ENCODE measurements around the gene RPAP2.

Gene RPAP2

GRCh38 chr1:92445865-92446264 is 147.0 kb downstream of the RPAP2 start:
- H4K91ac ChIP-seq (ENCODE audit: low read depth, low read length, poor library complexity): no peak overlapping the region
- H2AK5ac ChIP-seq (ENCODE audit: low read depth, low read length): no peak overlapping the region
- no peak overlapping the region for H3K4ac ChIP-seq (ENCODE audit: low read length)
- H2BK120ac ChIP-seq (ENCODE audit: low read depth, low read length): no peak overlapping the region
- H3K9ac ChIP-seq (ENCODE audit: low read depth, low read length, poor library complexity): no peak overlapping the region
- no peak overlapping the region for H3K4me3 ChIP-seq (ENCODE audit: low read length in 2 of 2)
- H3K27ac ChIP-seq (replicated peaks; ENCODE audit: low read length): no peak overlapping the region
- WGBS, 2 donors (ENCODE audit: extremely low coverage in 2 of 2, insufficient read length in 2 of 2, insufficient replicate concordance in 1 of 2): no CpG with 5 or more reads among the region's 2 CpGs
- no peak overlapping the region for H3K23ac ChIP-seq (ENCODE audit: low read depth, low read length, poor library complexity)
- no peak overlapping the region for H3K4me2 ChIP-seq (ENCODE audit: insufficient read depth, low read length, poor library complexity, severe bottlenecking)
- no peak overlapping the region for H2BK15ac ChIP-seq (ENCODE audit: low read length)
- no peak overlapping the region for H2BK5ac ChIP-seq (ENCODE audit: low read length)
- H3K4me1 ChIP-seq (ENCODE audit: control insufficient read depth in 2 of 2, insufficient read depth in 1 of 2, low read depth in 1 of 2, low read length in 2 of 2): peaks cover 4% of the 10 kb centered on the region in 2 donors
- H3K27me3 ChIP-seq (ENCODE audit: control insufficient read depth in 3 of 3, insufficient read depth in 3 of 3, low read depth in 1 of 3, low read length in 3 of 3): no peaks in the 10 kb centered on the region
- no peak overlapping the region for H2AFZ ChIP-seq (ENCODE audit: low read length)
- no peaks in the 10 kb centered on the region for H3K79me1 ChIP-seq (ENCODE audit: low read depth, low read length)
- H3K18ac ChIP-seq (ENCODE audit: low read length): no peak overlapping the region
- H2BK12ac ChIP-seq (ENCODE audit: low read length): no peak overlapping the region
- no peaks in the 10 kb centered on the region for H3K36me3 ChIP-seq (replicated peaks in 1 of 2; ENCODE audit: control insufficient read depth in 2 of 2, insufficient read depth in 2 of 2, low read length in 2 of 2)
- no peak overlapping the region for H3K14ac ChIP-seq (ENCODE audit: low read length)
- no peak for DNase-seq (ENCODE audit: low spot score)
- no peaks in the 10 kb centered on the region for H3K9me3 ChIP-seq (replicated peaks in 1 of 2; ENCODE audit: control insufficient read depth in 2 of 2, insufficient read depth in 1 of 2, low read depth in 1 of 2, low read length in 2 of 2)
- H4K8ac ChIP-seq (ENCODE audit: low read depth, low read length): no peak overlapping the region

- Histone ChIP-seq H2AFZ (ENCODE audit: low read length) (no peak overlapping the region), H3K4me1 (ENCODE audit: control insufficient read depth in 2 of 2, insufficient read depth in 1 of 2, low read depth in 1 of 2, low read length in 2 of 2) (peaks cover 4% of the 10 kb centered on the region in 2 donors), H3K27ac (replicated peaks; ENCODE audit: low read length) (no peak overlapping the region), H3K79me1 (ENCODE audit: low read depth, low read length) (no peaks in the 10 kb centered on the region), H4K8ac (ENCODE audit: low read depth, low read length) (no peak overlapping the region), H2BK5ac (ENCODE audit: low read length) (no peak overlapping the region), H2AK5ac (ENCODE audit: low read depth, low read length) (no peak overlapping the region), H3K9ac (ENCODE audit: low read depth, low read length, poor library complexity) (no peak overlapping the region), H3K4me2 (ENCODE audit: insufficient read depth, low read length, poor library complexity, severe bottlenecking) (no peak overlapping the region), H3K9me3 (replicated peaks in 1 of 2; ENCODE audit: control insufficient read depth in 2 of 2, insufficient read depth in 1 of 2, low read depth in 1 of 2, low read length in 2 of 2) (no peaks in the 10 kb centered on the region), H3K27me3 (ENCODE audit: control insufficient read depth in 3 of 3, insufficient read depth in 3 of 3, low read depth in 1 of 3, low read length in 3 of 3) (no peaks in the 10 kb centered on the region), H2BK120ac (ENCODE audit: low read depth, low read length) (no peak overlapping the region), H2BK12ac (ENCODE audit: low read length) (no peak overlapping the region), H3K14ac (ENCODE audit: low read length) (no peak overlapping the region), H4K91ac (ENCODE audit: low read depth, low read length, poor library complexity) (no peak overlapping the region), H3K23ac (ENCODE audit: low read depth, low read length, poor library complexity) (no peak overlapping the region), H3K18ac (ENCODE audit: low read length) (no peak overlapping the region), H3K36me3 (replicated peaks in 1 of 2; ENCODE audit: control insufficient read depth in 2 of 2, insufficient read depth in 2 of 2, low read length in 2 of 2) (no peaks in the 10 kb centered on the region), H3K4ac (ENCODE audit: low read length) (no peak overlapping the region), H3K4me3 (ENCODE audit: low read length in 2 of 2) (no peak overlapping the region), H2BK15ac (ENCODE audit: low read length) (no peak overlapping the region)
- no CpG with 5 or more reads among the region's 2 CpGs for WGBS, 2 donors (ENCODE audit: extremely low coverage in 2 of 2, insufficient read length in 2 of 2, insufficient replicate concordance in 1 of 2)
- no peak for DNase-seq (ENCODE audit: low spot score)
These were observed 147.7 kb downstream of the RPAP2 start for GRCh38 chr1:92446546-92446945.

GRCh38 chr1:92447033-92447681 is 148.3 kb downstream of the RPAP2 start:
- H2AFZ ChIP-seq (ENCODE audit: low read length): no peak overlapping the region
- H2BK5ac ChIP-seq (ENCODE audit: low read length): no peak overlapping the region
- no peak overlapping the region for H4K8ac ChIP-seq (ENCODE audit: low read depth, low read length)
- no peak overlapping the region for H4K91ac ChIP-seq (ENCODE audit: low read depth, low read length, poor library complexity)
- peaks cover 3 to 4% of the 10 kb centered on the region in 2 donors for H3K4me1 ChIP-seq (ENCODE audit: control insufficient read depth in 2 of 2, insufficient read depth in 1 of 2, low read depth in 1 of 2, low read length in 2 of 2)
- no peak for DNase-seq (ENCODE audit: low spot score)
- no peak overlapping the region for H3K9ac ChIP-seq (ENCODE audit: low read depth, low read length, poor library complexity)
- no CpG with 5 or more reads among the region's 3 CpGs for WGBS, 2 donors (ENCODE audit: extremely low coverage in 2 of 2, insufficient read length in 2 of 2, insufficient replicate concordance in 1 of 2)
- no peaks in the 10 kb centered on the region for H3K9me3 ChIP-seq (replicated peaks in 1 of 2; ENCODE audit: control insufficient read depth in 2 of 2, insufficient read depth in 1 of 2, low read depth in 1 of 2, low read length in 2 of 2)
- H2BK15ac ChIP-seq (ENCODE audit: low read length): no peak overlapping the region
- H2BK120ac ChIP-seq (ENCODE audit: low read depth, low read length): no peak overlapping the region
- H3K23ac ChIP-seq (ENCODE audit: low read depth, low read length, poor library complexity): no peak overlapping the region
- no peak overlapping the region for H2AK5ac ChIP-seq (ENCODE audit: low read depth, low read length)
- no peak overlapping the region for H3K4me3 ChIP-seq (ENCODE audit: low read length in 2 of 2)
- H3K36me3 ChIP-seq (replicated peaks in 1 of 2; ENCODE audit: control insufficient read depth in 2 of 2, insufficient read depth in 2 of 2, low read length in 2 of 2): no peaks in the 10 kb centered on the region
- no peak overlapping the region for H2BK12ac ChIP-seq (ENCODE audit: low read length)
- no peak overlapping the region for H3K4me2 ChIP-seq (ENCODE audit: insufficient read depth, low read length, poor library complexity, severe bottlenecking)
- no peak overlapping the region for H3K27ac ChIP-seq (replicated peaks; ENCODE audit: low read length)
- H3K27me3 ChIP-seq (ENCODE audit: control insufficient read depth in 3 of 3, insufficient read depth in 3 of 3, low read depth in 1 of 3, low read length in 3 of 3): no peaks in the 10 kb centered on the region
- no peak overlapping the region for H3K14ac ChIP-seq (ENCODE audit: low read length)
- H3K18ac ChIP-seq (ENCODE audit: low read length): no peak overlapping the region
- no peaks in the 10 kb centered on the region for H3K79me1 ChIP-seq (ENCODE audit: low read depth, low read length)
- no peak overlapping the region for H3K4ac ChIP-seq (ENCODE audit: low read length)

- H3K79me1 ChIP-seq (ENCODE audit: low read depth, low read length): no peaks in the 10 kb centered on the region
- H3K14ac ChIP-seq (ENCODE audit: low read length): no peak overlapping the region
- no CpG with 5 or more reads among the region's 2 CpGs for WGBS, 2 donors (ENCODE audit: extremely low coverage in 2 of 2, insufficient read length in 2 of 2, insufficient replicate concordance in 1 of 2)
- no peaks in the 10 kb centered on the region for H3K36me3 ChIP-seq (replicated peaks in 1 of 2; ENCODE audit: control insufficient read depth in 2 of 2, insufficient read depth in 2 of 2, low read length in 2 of 2)
- H4K8ac ChIP-seq (ENCODE audit: low read depth, low read length): no peak overlapping the region
- H3K18ac ChIP-seq (ENCODE audit: low read length): no peak overlapping the region
- H2BK15ac ChIP-seq (ENCODE audit: low read length): no peak overlapping the region
- H2BK12ac ChIP-seq (ENCODE audit: low read length): no peak overlapping the region
- H3K27me3 ChIP-seq (ENCODE audit: control insufficient read depth in 3 of 3, insufficient read depth in 3 of 3, low read depth in 1 of 3, low read length in 3 of 3): no peaks in the 10 kb centered on the region
- DNase-seq (ENCODE audit: low spot score): no peak
- H3K9ac ChIP-seq (ENCODE audit: low read depth, low read length, poor library complexity): no peak overlapping the region
- H2BK5ac ChIP-seq (ENCODE audit: low read length): no peak overlapping the region
- no peaks in the 10 kb centered on the region for H3K9me3 ChIP-seq (replicated peaks in 1 of 2; ENCODE audit: control insufficient read depth in 2 of 2, insufficient read depth in 1 of 2, low read depth in 1 of 2, low read length in 2 of 2)
- H3K4me2 ChIP-seq (ENCODE audit: insufficient read depth, low read length, poor library complexity, severe bottlenecking): no peak overlapping the region
- H2AFZ ChIP-seq (ENCODE audit: low read length): no peak overlapping the region
- no peak overlapping the region for H2AK5ac ChIP-seq (ENCODE audit: low read depth, low read length)
- H4K91ac ChIP-seq (ENCODE audit: low read depth, low read length, poor library complexity): no peak overlapping the region
- no peak overlapping the region for H3K23ac ChIP-seq (ENCODE audit: low read depth, low read length, poor library complexity)
- H3K27ac ChIP-seq (replicated peaks; ENCODE audit: low read length): no peak overlapping the region
- H2BK120ac ChIP-seq (ENCODE audit: low read depth, low read length): no peak overlapping the region
- H3K4ac ChIP-seq (ENCODE audit: low read length): no peak overlapping the region
- no peak overlapping the region for H3K4me3 ChIP-seq (ENCODE audit: low read length in 2 of 2)
- H3K4me1 ChIP-seq (ENCODE audit: control insufficient read depth in 2 of 2, insufficient read depth in 1 of 2, low read depth in 1 of 2, low read length in 2 of 2): peaks cover 0 to 3% of the 10 kb centered on the region in 2 donors
These were observed 149.1 kb downstream of the RPAP2 start for GRCh38 chr1:92447976-92448375.

All from neuronal stem cell (in vitro differentiated cells).